D341Med (cell line): ENCODE measurements around the gene VSIG10L2.
"Not testable (repeated sequence)": the region's sequence is repeated elsewhere in the genome, so short reads cannot be mapped to it uniquely, and the experiment has no call there.

Source experiments
- DNase-seq: peaks from one replicate; pipeline ENCODE4 v3.0.0; 2012; ENCODE audit warnings: low spot score

Gene VSIG10L2

DNA sequence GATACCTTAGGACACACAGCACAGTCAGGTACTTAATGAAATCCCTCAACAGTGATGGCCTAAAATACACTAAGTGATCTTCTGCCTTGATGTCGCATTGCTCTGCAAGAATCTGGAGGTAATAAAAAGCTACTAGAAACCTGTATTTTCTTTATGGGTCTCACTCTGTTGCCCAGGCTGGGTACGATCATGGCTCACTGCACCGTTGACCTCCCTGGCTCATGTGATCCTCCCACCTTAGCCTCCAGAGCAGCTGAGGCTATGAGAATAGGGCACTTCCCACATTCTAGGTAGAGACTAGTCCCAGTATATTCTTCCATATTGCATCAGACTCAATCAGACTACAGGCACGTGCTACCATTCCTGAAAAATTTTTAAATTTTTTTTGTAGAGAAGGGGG lies 21.7 kb downstream of the VSIG10L2 start:
- no peak for DNase-seq

DNA sequence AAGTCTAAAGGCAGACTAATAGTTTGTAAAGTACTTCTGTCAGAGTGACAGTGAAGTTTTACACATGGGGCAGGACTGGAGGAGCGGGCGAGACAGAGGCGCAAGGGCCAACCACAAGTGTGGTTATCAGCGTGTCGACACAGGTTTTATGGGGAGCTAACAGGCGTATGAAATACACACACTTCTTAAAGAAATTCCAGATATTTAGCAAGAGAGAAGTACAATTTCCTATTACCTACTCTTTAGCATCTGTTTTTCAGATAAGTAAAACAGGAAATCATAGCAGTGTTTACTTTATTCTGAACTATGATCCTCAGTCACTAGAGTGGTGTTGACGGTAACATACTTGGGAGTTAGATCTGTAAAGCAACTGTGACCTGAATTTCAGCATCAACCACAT lies 22.5 kb downstream of the VSIG10L2 start:
- no peak for DNase-seq

- DNase-seq = no peak
These were observed 25.8 kb downstream of the VSIG10L2 start for GRCh38 chr11:125971618-125972017.

- DNase-seq = no peak
These were observed 28.4 kb downstream of the VSIG10L2 start for GRCh38 chr11:125974284-125974683.

- no peak for DNase-seq
These were observed 29.8 kb downstream of the VSIG10L2 start for GRCh38 chr11:125975634-125976033.

- no peak for DNase-seq
These were observed 30.3 kb downstream of the VSIG10L2 start for GRCh38 chr11:125976156-125976555.

GRCh38 chr11:125977333-125977732 lies 31.5 kb downstream of the VSIG10L2 start:
- DNase-seq = no peak

- no peak for DNase-seq
These were observed 32.4 kb downstream of the VSIG10L2 start for GRCh38 chr11:125978181-125978716.

- DNase-seq = no peak
These were observed 33.0 kb downstream of the VSIG10L2 start for GRCh38 chr11:125978778-125979407.

DNA sequence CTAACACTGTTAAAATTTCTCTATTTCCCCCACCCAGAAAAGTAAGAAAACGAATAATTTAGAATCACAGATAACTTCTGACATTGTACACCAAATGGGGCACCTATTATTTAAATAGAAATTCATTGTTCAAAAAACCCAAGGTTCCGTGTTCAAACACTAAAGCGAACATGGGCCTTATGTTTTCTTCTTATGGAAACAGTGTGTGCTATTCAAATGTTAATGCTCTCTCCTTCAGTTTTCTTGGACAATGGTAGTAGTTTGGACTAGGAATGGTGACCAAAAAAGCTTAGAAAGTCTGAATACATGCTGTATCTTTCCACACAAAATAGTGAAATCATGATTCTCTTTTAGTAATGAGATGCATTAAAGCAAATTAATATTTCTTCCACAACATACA lies 33.7 kb downstream of the VSIG10L2 start:
- no peak for DNase-seq

DNA sequence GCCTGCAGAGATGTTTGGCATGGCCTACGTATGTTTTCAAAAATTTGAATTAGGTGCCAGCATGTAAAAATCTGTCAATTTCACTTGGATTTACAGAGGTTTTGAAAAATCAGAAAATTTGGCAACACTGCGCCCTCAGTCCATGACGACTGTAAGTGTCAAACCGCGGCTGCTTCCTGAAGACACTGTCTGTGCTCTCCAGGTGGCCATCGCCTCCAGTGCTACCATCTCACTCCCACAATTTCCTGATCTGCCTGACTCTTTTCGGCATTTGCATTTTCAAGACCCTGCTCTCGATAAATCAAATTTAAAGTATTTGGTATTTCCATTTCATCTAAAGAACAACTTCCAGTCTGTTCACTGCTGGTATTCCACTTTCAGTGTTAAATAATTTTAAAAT lies 34.6 kb downstream of the VSIG10L2 start:
- DNase-seq = no peak

DNA sequence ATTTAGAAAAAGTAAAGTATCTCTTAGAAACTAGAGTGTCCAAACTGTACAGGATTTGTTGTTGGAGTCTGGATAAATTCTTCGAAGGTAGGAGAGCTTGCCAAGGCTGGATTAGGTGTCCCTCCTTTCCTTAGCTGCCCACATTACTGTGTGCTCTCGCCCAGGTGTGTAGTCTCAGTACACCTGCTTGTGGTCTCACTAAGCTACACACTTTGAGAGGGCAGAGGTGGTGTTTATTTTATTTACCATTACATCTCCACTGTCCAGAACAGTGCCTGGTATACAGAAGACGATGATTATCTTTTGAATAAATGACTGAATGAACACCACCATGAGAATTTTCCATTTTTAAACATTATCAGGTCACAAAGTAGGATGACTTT lies 36.5 kb downstream of the VSIG10L2 start:
- no peak for DNase-seq

DNA sequence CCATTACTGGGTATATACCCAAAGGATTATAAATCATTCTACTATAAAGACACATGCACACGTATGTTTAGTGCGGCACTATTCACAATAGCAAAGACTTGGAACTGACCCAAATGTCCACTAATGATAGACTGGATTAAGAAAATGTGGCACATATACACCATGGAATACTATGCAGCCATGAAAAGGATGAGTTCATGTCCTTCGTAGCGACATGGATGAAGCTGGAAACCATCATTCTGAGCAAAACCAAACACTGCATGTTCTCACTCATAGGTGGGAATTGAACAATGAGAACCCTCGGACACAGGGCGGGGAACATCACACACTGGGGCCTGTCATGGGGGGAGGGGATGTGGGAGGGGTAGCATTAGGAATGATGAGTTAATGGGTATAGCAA lies 40.1 kb downstream of the VSIG10L2 start:
- DNase-seq = not testable (repeated sequence)

GRCh38 chr11:125987066-125987641 lies 41.3 kb downstream of the VSIG10L2 start:
- no peak for DNase-seq

- DNase-seq = no peak
These were observed 44.4 kb downstream of the VSIG10L2 start for GRCh38 chr11:125990244-125990643.

GRCh38 chr11:125992893-125993292 lies 47.0 kb downstream of the VSIG10L2 start:
- no peak for DNase-seq

- no peak for DNase-seq
These were observed 48.7 kb downstream of the VSIG10L2 start for GRCh38 chr11:125994509-125994908.

DNA sequence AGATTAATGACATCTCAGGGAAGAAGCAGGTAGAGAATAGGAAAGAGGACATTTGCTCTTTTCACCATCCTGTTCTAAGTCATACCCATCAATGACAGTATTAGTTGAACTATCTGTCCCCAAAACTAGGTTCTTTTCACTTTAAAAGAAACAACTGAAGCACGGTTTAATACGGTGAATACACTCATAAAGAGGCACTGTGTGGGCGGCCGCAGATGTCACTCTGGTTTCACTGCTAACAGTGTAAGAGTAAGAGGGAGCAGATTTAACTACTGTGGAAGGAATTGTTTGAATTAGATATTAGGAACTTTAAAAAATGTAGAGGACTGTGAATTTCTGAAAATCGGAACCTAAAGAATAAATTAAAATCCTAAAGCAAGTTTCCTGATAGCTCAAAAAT lies 49.5 kb downstream of the VSIG10L2 start:
- DNase-seq = no peak

GRCh38 chr11:125998267-125998666 lies 52.4 kb downstream of the VSIG10L2 start:
- no peak for DNase-seq

GRCh38 chr11:125999234-125999880 lies 53.5 kb downstream of the VSIG10L2 start:
- DNase-seq = no peak

GRCh38 chr11:126002181-126002580 lies 56.3 kb downstream of the VSIG10L2 start:
- DNase-seq = no peak
